Transverse colon (tissue), 4 donors: ENCODE measurements around the gene RORB. TPM values are rescaled to one million over a fixed set of nuclear protein-coding genes. Genes with fewer than 3 reads are reported as not detected.

Source experiments
- DNase-seq: peaks from one replicate; pipeline ENCODE4 v3.0.0-alpha.2; 2019
- H3K27ac ChIP-seq, 4 donors: fragments of 200-600 bp; sonication (generic); 2 replicates each; pipeline ENCODE4 v1.5.1; 2016 to 2018; ENCODE audit warnings: inconsistent platforms in 4 of 4
- H3K27me3 ChIP-seq: fragments of 200-600 bp; sonication (generic); 2 replicates; pipeline ENCODE4 v1.5.1; 2017; ENCODE audit warnings: inconsistent platforms
- H3K36me3 ChIP-seq, 4 donors: fragments of 200-600 bp; sonication (generic); 2 replicates each; pipeline ENCODE4 v1.5.1; 2017 to 2019; ENCODE audit warnings: inconsistent platforms in 4 of 4
- H3K4me1 ChIP-seq, 4 donors: fragments of 200-600 bp; sonication (generic); 2 replicates each; pipeline ENCODE4 v1.5.1; 2017 to 2020; ENCODE audit warnings: inconsistent platforms in 4 of 4
- H3K4me3 ChIP-seq, 4 donors: fragments of 200-600 bp; sonication (generic); 1 replicate in 1 of 4; 2 replicates in 3 of 4; pipeline versions ENCODE4 v1.5.1 to v1.6.1; 2017 to 2019; ENCODE audit warnings: inconsistent platforms in 4 of 4
- H3K9me3 ChIP-seq, 2 donors: fragments of 200-600 bp; sonication (generic); 2 replicates each; pipeline ENCODE4 v1.5.1; 2017 to 2019; ENCODE audit warnings: inconsistent platforms in 2 of 2
- EP300 ChIP-seq: sonication (generic); formaldehyde crosslinking; IDR thresholded peaks from one replicate; pipeline ENCODE4 v1.6.1; 2017; ENCODE audit warnings: antibody characterized with exemption, low read depth
- POLR2A ChIP-seq: fragments of 450-650 bp; IDR thresholded peaks from one replicate; pipeline ENCODE4 v1.6.1; 2016; ENCODE audit warnings: antibody characterized with exemption, mild to moderate bottlenecking, moderate library complexity
- POLR2AphosphoS5 ChIP-seq, 3 donors: sonication (generic); formaldehyde crosslinking; IDR thresholded peaks; one replicate each; pipeline ENCODE4 v1.6.1; 2016; ENCODE audit warnings: antibody characterized with exemption in 3 of 3
- WGBS, 2 donors: methylation state at CpG; one replicate each; pipeline ENCODE4 v1.1.5; 2018; ENCODE audit warnings: low coverage in 1 of 2; 5-methylcytosine and 5-hydroxymethylcytosine counted together
- in situ Hi-C, 4 donors: fragments of 200-750 bp; cut with MboI; loops; one replicate each; pipeline versions ENCODE4 v1.15.0 to v1.15.1; 2017; ENCODE audit warnings: low sequenced_read_pairs in 3 of 4, low pct_ligation_motif_present in 1 of 4, low pct_unique_long_range_greater_than_20kb in 1 of 4
- intact Hi-C: fragments of 100-400 bp; cut with DNase I; formaldehyde crosslinking; loops from one replicate; pipeline ENCODE4 v1.15.1; 2023; ENCODE audit warnings: low total_unique reads
- total RNA-seq, 4 donors: library from RNA; depleted of rRNA; stranded (reverse); fragments of >200 nt; gene quantifications; one replicate each; pipeline ENCODE4 v1.1.0, GENCODE V29; 2016
- TF ChIP-seq, protein P1 (sequence below), 5 experiments: fragments of 200-600 bp in 3 of 5; fragments of 450-650 bp in 2 of 5; sonication (generic) in 3 of 5; IDR thresholded peaks; 1 replicate in 2 of 5; 2 replicates in 3 of 5; pipeline ENCODE4 v1.5.1; 2016 to 2017; ENCODE audit warnings: antibody characterized with exemption in 5 of 5, inconsistent platforms in 3 of 5, mild to moderate bottlenecking in 2 of 5, moderate library complexity in 1 of 5

Gene RORB
- total RNA-seq, 4 donors from 2014 or later, result 0.20 to 1.1 (median 0.27) TPM; not detected in 1

DNA sequence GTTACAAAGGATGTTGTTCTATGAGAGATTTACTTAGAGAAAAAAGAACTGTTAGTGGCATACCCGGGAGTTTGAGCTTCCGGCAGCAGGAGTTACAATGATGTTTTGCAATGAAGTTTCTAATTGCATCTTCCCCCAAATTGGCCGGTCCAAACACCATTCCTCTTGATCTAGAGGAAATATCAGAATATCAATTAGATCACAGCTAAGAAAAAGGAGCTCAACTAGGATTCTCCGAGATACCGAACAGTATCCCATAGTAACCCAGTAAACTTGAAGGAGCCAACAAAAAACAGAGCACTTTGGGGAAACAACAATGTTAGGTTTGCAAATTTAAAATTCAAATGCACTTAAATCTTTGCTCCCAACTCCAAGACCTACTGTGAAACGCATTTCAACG is 231.0 kb downstream of the RORB start:
- no peak for DNase-seq
- intact Hi-C loops, result no loop called here
- H3K27me3 ChIP-seq, result no peaks in the 10 kb centered on the region
- no peaks in the 10 kb centered on the region for H3K36me3 ChIP-seq
- no peaks in the 10 kb centered on the region for H3K9me3 ChIP-seq
- in situ Hi-C loops, result no loop called here
- H3K27ac ChIP-seq, result no peak overlapping the region
- no peak overlapping the region for H3K4me3 ChIP-seq
- TF ChIP-seq POLR2AphosphoS5 (IDR thresholded peaks at IDR 0.05) (no peak), POLR2A (no peak), EP300 (no peak)
- TF ChIP-seq, protein P1, sequence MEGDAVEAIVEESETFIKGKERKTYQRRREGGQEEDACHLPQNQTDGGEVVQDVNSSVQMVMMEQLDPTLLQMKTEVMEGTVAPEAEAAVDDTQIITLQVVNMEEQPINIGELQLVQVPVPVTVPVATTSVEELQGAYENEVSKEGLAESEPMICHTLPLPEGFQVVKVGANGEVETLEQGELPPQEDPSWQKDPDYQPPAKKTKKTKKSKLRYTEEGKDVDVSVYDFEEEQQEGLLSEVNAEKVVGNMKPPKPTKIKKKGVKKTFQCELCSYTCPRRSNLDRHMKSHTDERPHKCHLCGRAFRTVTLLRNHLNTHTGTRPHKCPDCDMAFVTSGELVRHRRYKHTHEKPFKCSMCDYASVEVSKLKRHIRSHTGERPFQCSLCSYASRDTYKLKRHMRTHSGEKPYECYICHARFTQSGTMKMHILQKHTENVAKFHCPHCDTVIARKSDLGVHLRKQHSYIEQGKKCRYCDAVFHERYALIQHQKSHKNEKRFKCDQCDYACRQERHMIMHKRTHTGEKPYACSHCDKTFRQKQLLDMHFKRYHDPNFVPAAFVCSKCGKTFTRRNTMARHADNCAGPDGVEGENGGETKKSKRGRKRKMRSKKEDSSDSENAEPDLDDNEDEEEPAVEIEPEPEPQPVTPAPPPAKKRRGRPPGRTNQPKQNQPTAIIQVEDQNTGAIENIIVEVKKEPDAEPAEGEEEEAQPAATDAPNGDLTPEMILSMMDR (IDR thresholded peaks at IDR 0.05), result no peak
- no peaks in the 10 kb centered on the region for H3K4me1 ChIP-seq
- WGBS, 2 donors, result 83 to 86% methylated on average over 5 to 7 of the region's 7 CpGs

DNA sequence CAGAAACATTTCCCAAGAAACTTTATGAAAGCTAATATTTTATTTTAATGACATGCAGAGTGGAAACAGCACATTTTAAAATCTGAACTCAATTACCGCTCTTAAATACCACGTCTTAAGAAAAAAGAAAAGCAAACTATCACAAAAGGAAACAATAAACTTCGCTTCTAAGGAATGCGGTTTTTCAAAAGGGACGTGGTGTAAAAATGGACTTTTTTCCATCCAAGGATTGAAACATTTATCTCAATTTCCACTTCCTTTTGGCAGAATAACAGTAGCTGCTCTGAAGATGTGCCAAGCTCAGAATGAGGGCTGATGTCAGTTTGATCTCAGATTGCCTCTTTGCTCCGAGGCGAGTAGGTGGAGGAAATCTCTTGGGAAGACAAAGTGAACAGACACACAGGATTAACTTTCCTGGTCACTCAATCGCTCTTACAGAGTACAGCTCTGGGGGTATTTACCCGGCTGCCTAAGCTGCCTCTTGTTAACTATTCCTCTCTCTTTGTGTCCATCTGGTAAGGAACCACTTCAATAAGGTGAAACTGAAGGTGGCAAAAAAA is 232.1 kb downstream of the RORB start:
- TF ChIP-seq POLR2AphosphoS5 (IDR thresholded peaks at IDR 0.05) (no peak), EP300 (no peak), POLR2A (no peak)
- TF ChIP-seq, protein P1 (IDR thresholded peaks at IDR 0.05), result no peak
- H3K4me3 ChIP-seq, result no peak overlapping the region
- DNase-seq, result no peak
- no peaks in the 10 kb centered on the region for H3K36me3 ChIP-seq
- intact Hi-C loops, result no loop called here
- no peaks in the 10 kb centered on the region for H3K4me1 ChIP-seq
- H3K9me3 ChIP-seq, result no peaks in the 10 kb centered on the region
- H3K27ac ChIP-seq, result no peak overlapping the region
- in situ Hi-C loops, result no loop called here
- 40 to 48% methylated on average over 7 to 9 of the region's 9 CpGs for WGBS, 2 donors
- no peaks in the 10 kb centered on the region for H3K27me3 ChIP-seq

DNA sequence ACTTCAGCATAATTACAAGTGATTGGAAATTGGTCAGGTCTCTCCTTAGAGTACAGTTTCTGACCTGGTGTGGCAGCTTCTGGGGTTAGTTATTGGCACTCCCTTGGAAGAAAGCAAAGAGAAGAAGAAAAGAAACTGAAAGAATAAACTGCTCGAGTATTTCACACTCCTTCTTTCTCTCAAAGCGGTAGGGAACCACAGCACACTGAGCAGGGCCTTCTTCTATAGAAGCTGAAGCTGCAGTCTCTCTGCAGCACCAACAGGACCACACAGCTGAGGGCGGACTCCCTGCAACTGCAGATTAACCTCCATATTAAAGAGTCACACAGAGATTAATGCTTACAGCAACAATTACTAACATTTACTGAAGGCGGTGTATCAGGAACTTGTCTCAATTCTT is 238.6 kb downstream of the RORB start:
- H3K36me3 ChIP-seq, result no peaks in the 10 kb centered on the region
- intact Hi-C loops (no loop called here), in situ Hi-C loops (no loop called here)
- TF ChIP-seq, protein P1 (IDR thresholded peaks at IDR 0.05), result no peak
- TF ChIP-seq POLR2AphosphoS5 (IDR thresholded peaks at IDR 0.05), result no peak
- TF ChIP-seq POLR2A, result no peak
- TF ChIP-seq EP300, result no peak
- WGBS, 2 donors, result 50 to 74% methylated on average over 2 to 4 of the region's 4 CpGs
- H3K4me1 ChIP-seq, result no peaks in the 10 kb centered on the region
- H3K9me3 ChIP-seq, result no peaks in the 10 kb centered on the region
- no peak overlapping the region for H3K4me3 ChIP-seq
- DNase-seq, result no peak
- H3K27ac ChIP-seq, result no peak overlapping the region
- H3K27me3 ChIP-seq, result no peaks in the 10 kb centered on the region

DNA sequence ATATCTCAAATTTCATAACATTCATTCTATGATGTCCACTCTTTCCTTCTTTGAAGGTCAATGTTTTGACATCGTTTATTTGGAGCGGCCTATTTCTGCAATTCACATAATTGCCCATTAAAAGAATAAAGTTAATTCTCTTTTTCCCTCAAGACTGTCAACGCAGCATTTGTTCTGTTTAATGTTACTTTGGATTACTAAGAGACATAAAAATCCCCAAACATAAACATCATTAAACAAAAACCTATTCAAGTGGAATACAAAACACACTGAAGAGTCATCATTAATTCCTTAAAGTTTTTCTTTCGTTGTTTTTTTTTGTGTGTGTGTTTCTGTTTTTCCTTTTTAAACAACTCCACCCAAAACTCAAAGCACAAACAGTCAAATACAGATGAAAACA is 239.5 kb downstream of the RORB start:
- 58 to 68% methylated on average over 4 of the region's 4 CpGs for WGBS, 2 donors
- intact Hi-C loops (no loop called here), in situ Hi-C loops (no loop called here)
- H3K4me1 ChIP-seq, result no peaks in the 10 kb centered on the region
- H3K27me3 ChIP-seq, result no peaks in the 10 kb centered on the region
- no peak overlapping the region for H3K27ac ChIP-seq
- TF ChIP-seq POLR2AphosphoS5 (IDR thresholded peaks at IDR 0.05) (no peak), POLR2A (no peak), EP300 (no peak)
- TF ChIP-seq, protein P1 (IDR thresholded peaks at IDR 0.05), result no peak
- H3K4me3 ChIP-seq, result no peak overlapping the region
- no peaks in the 10 kb centered on the region for H3K9me3 ChIP-seq
- H3K36me3 ChIP-seq, result no peaks in the 10 kb centered on the region
- DNase-seq, result no peak
